HG02798 (cell line): ENCODE results near the gene ARL10.

Source experiments
- ATAC-seq: cut with Tn5 transposase; IDR thresholded peaks from one replicate; pipeline ENCODE4 v1.9.1; 2021; ENCODE audit warnings: mild to moderate bottlenecking; ENCODE audit not compliant: unreplicated experiment, poor library complexity

ARL10 gene, protein sequence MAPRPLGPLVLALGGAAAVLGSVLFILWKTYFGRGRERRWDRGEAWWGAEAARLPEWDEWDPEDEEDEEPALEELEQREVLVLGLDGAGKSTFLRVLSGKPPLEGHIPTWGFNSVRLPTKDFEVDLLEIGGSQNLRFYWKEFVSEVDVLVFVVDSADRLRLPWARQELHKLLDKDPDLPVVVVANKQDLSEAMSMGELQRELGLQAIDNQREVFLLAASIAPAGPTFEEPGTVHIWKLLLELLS

DNA sequence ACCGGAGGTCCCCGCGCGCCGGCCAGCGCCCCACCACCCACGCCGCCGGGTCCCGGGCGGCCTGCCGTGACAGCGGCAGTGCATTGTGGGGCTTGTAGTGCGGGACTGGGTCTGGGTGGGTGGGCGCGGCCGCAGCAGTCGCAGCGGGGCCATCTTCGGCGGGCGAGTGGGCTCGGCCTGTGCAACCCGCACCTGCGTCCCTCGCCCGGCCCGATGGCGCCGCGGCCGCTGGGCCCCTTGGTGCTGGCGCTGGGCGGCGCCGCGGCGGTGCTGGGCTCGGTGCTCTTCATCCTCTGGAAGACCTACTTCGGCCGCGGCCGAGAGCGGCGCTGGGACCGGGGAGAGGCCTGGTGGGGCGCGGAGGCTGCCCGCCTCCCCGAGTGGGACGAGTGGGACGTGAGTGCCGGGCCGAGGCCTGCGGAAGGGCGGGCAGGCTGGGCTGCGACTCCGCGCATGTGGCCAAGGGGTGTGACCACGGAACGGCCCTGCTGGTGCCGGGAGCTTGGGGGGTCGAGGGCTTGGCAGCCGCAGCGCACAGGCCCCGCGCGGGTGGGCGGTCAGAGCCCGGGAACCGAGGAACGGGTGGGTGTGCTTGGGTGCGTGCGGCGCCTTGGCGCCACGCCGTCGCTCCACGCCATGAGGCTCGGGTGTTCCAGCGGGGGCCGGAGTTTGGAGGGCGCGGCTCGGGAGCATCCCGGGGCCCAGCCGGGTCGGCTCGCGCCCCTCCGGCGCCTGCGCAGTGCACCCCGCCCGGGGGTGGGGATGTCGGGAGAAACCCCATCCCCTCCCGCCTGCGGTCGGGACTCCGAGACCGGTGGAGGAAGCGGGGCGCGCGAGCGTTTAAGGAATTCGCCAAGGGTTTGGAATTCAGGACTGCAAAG, at the start of gene ARL10:
Gene ARL10, plus strand, starts transcription at position 137 of the 881 bp plus-strand sequence. Its CDS starts 77 bp downstream, at position 214.
- ATAC-seq = peak; percentile 43

DNA sequence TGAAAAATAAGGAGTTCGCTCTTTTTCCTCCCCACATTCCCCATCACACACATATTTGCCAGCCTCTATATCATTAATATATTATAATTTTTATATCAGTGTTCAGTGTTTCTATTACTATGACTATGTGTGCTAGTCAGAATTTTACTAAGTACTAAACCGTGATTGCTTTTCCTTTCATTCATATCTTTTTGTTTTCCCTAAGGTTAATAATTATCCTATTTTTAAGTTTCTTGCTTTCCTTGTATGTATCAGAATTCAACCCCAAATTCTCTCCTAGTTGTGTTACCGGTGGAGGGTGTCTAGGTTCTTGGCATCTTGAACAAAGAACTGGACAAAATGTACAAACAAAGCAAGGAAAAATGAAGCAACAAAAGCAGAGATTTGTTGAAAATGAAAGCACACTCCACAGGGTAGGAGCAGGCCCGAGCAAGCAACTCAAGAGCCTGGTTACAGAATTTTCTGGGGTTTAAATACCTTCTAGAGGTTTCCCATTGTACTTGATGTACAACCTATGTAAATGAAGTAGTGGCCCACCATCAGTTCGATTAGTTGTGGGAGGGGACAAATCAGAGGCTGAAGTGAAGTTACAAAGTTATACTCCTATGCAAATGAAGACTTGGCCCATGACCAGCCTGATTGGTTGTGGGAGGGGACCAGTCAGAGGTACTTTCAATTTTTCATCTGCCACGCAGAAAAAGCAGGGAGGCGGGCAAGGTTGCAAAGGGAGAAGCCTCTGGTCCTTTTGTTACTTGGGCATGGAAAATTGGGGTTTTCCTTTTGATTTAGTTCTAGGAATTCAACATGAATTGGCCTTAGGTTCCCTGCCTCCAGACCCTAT, 47.5 kb upstream of the ARL10 start:
- ATAC-seq = no peak

DNA sequence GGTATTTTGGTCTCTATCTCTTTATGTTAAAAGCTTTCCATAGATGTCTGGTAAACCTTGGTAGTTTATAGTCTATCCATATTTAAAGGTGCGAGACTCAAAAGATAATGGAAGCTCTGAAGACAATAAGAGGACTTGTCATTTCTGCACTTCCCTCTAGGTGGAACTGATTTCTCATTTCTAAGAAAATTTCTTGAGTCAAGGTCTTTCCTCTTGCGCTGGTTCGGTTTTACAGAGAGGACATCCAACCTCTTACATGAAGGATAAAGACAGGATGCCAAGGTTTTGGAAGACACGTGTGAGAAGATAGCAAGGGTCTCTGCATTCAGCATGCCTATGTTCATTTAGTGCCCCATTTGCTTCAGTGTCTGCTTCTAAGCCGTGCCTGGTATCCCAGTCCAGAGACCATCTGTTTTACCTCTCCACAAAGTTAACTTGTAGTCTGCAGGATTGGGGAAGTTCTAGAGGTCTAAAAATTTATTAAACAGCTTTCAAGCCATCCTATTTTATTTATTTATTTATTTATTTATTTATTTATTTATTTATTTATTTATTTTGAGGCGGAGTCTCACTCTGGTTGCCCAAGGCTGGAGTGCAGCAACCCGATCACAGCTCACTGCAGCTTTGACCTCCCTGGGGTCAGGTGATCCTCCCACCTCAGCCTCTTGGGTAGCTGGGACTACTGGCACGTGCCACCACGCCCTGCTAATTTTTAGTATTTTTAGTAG, 45.3 kb upstream of the ARL10 start:
- no peak for ATAC-seq

DNA sequence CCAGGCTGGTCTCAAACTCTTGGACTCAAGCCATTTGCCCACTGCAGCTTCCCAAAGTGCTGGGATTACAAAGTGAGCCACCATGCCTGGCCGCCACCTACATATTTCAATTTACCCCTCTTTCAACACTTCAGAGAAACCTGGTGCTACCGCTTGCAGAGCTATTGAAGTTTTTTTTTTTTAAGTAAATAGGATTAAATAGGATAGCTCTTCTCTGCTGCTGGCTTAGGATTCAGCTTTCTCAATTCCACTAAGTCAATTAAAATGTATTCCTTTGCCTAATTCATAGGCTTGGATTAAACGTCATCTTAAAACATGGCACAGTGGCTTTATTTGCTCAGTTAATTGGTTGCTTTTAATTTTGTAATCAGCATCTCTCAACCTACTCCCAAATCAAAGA, 44.7 kb upstream of the ARL10 start:
- ATAC-seq = no peak

DNA sequence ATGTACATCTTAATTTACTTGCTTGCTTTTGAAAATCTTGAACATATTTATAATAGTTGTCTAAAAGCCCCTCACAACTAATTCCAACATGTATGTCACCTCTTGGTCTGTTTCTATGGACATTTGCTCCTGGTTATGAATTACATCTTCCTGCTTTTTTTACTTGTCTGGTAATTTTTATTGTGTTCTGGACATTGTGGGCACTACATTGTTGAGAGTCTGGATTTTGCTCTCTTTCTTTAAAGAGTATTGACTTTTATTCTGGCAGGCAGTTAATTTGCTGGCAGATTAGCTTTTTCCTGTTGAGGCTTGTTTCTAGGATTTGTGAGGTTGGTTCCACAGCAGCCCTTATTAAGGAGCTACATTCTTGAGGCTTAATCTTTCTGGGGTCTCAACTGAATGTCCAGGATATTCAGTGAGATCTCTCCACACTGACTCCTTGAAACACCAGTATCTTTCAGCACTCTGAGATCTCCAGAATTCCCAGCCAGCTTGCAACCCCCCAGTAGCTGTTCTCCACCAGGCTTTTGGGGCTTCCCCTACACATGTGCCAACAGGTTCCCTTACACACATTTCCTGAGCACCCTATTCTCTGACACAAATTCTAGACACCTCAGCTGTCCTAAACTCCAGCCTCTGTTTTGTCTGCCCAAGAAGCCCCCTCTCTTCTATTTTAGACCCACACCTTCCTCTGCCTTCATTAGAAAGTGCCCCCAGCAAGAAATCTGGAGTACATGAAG, 31.1 kb upstream of the ARL10 start:
- no peak for ATAC-seq

DNA sequence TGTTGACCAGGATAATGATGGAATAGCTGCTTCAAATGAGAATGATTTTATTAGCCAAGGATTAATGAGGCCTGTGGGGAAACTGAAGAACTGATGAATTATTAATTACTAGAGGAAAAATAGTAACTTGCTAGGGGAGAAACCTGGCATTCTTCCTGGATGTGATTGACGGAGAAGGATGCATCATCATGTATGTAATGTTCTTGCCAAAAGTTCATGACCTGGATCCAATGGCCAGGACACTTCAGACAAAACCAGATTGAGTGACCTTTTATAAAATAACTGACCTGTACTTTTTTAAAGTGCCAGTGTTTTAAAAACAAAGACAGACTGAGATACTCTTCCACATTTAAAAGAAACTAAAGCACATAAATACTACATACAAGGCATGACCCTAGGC, 27.4 kb upstream of the ARL10 start:
- no peak for ATAC-seq

DNA sequence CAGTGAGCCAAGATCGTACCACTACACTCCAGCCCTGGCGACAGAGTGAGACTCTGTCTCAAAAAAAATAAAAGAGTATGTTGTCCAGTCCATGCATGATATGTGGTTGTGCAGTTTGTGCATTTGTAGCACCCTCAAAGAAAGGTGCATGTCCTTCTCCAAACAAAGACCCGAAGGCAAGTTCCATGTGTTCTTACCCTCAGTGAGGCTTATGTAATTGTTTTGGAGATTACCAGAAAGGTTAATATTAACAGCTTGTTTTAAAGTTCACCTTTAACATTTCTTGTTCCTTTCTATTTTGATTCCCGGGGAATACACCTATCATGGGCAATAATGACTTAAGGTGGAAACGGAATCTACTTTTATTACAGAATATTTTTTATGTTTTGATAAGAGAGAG, 26.0 kb upstream of the ARL10 start:
- ATAC-seq = no peak

DNA sequence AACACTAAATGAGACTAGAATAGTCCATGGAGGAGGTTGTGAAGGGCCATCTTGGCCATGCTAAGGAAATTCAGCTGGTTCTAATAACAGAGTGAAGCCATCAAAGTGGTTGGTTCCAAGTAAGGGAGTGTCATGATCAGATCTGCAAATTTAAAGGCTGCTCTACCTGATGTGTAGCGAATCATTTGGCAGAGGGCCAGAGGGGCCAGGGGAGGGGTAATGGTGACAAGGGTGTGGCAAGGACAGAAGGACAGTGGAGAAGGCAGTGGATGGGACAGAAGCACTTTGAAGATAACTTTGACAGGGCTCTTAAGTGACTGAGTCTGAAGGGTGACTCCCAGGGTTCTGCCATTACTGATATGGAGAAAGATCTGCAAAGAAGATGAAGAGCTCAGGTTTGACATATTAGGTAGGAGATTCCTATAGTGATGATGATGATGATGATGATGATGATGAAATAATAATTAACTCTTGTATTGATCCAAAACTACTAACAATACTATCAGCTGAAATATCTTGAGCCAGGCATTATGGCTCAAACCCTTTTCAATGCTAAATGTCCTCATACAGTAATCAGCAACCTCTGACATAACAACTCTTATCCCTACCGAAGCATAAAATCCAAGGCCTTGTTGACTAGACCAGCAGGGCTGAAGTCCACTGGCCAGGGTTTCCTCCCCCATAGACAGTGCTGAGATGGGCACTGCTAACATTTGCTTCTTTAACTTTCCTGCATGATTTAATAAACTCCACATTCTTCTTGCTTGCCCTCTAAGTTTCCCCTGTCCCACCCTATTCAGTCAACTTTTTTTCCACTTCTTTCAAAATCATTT, 23.7 kb upstream of the ARL10 start:
- no peak for ATAC-seq

DNA sequence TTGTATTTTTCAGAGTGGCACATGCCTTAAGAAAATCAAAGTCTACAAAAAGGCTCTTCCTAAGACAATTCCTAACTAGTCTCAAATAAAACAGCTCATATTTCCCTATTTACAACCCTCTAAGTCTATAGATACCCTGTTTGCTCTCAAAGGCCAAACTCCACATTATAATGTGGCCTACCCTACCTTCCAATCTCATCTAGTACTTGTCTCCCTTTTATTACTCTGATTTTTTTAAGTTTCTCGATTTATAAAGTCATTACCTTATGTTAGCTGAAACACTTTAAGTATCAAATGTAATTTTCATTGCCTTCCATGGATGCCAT, 23.2 kb upstream of the ARL10 start:
- ATAC-seq = no peak

DNA sequence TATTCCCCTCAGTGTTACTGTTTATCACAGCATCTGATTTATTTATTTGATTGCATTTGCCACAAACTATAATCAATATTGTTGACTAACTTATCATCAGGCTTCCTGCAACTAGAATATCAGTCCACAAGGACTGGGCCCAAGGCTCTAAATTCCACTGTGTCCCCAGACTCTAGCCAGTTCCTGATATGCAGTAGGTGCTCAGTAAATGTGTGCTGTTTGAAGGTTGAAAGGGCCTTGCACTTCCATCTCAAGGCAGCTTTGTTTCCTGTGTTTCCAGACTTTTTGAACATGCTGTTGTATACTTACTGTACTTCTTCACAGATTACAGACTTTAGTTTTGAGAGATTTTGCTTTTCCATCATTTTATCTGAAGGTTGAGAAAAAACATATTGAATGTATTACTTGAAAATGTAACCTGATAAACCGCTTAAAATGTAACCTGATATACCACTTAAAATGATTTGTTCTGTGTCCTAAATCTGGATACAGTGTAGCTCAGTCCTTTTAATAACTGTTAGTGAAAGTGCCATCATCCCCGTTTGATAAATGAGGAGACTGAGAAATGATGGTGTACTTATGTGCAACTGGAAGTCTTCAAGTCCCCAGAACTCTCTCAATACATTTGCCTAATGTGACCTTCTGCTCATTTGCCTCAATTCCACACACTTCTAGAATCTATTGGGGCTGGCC, 22.4 kb upstream of the ARL10 start:
- no peak for ATAC-seq

DNA sequence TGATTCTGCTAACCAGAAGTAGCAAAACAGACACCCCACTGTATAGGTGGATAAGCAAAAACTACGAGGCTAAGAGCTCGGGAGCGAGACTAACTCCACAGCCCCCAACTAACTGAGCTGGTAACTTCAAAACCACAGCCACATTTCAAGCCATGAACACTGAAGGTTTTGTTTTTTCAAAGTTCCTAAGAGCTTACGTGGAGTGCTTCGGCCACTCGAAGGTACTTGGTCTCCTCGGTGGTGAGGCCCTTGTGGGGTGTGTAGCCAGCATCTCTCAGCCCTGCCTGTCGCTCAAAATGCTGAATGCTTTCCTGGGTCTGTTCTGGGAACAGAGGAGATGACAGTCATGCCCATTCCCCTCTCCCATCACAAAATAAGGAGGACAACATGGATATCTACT, 14.9 kb upstream of the ARL10 start:
- no peak for ATAC-seq

DNA sequence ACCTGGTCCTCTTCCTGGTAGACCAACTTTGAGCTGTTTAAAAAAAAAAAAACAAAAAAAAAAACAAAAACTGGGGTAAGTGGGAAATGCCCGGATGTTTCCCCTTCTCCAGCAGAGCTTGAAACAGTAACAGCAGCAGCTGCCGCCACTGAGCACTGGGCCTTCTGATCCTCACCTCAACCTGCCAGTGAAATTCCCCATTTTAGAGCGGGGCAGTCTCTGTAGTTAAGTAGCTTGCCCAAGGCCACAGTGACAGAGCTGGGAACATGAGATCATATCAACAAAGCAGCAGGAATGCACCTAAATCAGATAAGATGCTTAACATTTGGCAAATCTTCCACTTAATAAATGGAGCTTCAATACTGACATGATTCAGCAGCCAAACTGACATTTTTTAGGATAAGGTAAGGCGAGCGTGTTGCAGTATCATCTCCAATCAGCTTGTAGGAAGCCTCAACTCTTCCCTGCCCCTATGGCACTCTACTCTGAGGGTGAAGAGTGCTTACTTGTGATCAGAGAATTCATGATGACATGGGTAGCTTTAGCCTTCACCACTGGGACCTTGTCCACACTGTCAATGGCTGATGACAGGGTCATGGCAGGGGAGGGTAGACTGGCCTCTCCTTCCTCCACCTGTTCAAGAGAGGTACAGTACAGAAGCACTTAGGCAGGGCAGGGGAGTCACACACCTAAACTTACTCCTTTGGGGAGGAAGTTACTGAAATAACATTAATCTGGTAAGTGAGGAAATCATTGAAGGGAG, 13.0 kb upstream of the ARL10 start:
- no peak for ATAC-seq

DNA sequence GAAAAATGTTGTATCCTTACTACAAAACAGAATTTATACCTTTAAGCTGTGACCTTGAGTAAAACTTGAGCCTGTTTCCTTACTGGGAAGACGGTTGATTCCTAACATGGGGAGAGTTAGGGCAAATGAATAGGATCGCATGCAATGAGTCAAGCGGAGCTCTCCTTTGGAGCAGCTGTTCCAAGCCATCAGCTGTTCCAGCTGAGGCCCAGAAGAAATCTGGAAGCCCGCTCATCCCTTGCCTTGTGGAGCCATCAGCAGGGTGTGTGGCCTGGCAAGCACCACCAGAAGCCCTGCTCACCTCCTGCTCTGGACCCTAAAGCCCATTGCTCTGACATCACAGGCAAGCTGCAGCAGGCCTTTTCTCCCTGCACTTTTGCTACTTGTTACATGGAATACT, 11.8 kb upstream of the ARL10 start:
- no peak for ATAC-seq

DNA sequence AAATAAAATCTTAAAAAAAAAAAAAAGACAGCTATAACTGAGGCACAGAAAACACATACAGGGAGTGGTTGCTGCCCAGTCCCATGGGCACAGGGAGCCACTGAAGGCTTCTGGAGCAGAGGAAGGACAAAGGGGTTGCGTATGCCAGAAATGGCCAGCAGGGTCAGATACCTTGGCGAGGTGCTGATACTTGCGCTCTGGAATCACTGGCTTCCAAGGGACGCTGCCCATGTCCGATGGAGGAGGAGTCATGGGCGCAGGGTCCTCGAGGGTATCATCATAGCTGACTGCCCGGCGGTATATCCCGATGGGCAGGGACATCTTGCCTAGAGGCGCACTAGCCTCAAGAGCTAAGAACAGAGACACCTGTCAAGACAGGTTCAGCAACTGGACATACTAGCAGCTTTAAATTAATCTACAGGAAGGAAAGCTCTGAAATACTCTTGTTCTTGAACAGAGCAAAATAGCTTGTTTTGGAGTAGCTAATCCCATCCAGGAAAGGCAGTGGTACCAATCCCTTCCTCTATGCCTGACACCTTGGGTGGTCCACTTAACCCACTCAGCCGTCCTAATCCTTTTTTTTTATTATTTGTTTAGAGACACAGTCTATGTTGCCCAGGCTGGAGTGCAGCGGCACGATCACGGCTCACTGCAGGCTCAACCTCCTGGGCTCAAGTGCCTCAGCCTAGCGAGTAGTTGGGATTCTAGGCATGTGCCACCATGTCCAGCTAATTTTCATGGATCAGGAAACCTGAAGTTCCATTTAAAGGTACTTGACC, 9.7 kb upstream of the ARL10 start:
- ATAC-seq = no peak

DNA sequence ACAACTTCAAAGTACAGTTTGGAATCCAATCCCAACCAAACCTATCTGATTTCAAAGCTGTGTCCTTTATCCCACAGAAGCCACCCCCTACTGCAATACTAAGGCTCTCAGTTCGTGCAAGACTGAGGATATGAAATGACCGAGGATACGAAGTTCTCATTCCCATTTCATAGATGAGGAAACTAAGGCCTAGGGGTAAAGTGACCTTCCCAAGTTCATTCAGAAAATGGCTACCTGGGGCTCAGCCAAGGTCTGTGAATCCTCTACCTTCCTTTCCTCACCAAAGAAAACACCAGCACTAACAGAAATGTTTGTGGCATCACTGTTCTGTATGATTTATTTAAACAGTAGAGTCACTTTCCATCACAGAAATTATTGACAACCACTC, 9.1 kb upstream of the ARL10 start:
- ATAC-seq = no peak

DNA sequence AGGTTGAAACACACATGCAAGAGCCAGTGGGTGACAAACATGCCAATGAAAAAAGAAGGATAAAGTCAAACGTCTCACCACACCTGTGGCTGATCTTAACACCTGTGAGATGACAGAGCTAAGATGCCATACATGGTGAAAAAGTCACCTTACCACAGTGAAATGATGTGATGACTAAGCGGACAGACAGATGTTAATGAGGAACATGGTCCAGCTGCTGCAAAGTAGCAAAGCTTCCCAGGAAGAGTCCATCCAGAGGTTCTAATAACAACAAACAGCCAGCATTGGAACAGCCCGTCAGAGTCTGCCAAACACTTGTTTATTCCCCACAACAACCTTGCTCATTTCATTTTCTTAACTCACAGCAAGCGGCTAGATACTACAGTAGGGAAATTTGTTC, 5.6 kb upstream of the ARL10 start:
- ATAC-seq = no peak

DNA sequence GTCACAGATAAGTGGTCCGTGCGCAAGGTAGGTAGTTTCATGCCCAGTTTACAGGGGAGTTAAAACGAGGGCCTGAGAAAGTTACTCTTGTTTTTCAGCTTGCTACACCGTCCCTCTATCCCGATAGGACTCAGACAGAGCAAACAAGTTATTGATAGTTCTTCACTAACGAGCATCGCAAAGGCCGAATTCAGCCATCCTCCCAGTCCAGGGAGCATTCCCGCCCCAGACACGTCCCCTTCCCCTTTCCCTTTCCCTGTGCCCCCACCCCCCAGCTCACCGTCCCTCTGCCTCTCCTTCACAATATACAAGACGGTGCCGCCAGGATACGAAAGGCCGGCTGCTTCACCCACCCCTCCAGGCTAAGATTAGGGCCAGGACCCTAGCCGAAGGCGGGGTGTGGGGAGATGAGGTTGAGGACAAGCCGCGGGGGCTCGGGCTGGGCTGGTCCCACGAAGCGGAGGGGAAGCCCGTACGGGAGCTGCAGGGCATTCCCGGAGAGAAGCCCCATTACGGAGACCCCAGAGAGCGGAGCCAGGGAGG, 4.3 kb upstream of the ARL10 start:
- ATAC-seq = peak; percentile 13
